Measurements from ENCODE around the gene TTI1.

DNA sequence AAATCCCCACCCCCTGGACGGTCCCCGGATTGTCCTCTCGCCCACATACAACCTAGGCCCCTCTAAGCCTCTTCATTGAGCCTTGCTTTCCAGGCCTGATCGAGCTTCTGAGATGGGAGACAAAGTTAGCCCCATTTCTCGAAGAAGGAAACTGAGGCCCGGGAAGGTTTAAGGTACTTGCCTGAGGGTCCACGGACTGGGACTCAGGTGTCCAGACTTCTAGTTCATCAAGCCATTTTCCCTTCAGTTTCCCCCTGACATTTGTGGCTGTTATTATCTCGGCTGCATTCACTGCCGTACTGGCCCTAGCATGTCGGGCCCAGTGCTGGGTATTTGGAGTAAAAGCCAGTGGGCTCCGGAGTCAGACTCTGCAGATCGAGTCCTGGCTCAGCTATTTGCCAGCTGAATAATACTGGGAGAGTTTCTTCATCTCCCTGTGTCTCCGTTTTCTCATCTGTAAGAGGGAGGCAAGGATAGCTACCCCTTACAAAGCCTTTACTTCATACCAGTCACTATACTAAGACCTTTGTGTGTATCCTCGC is 923 bp upstream of the TTI1 start:
- TF ChIP-seq POLR2A (IDR thresholded peaks at IDR 0.05), result no peak
- TF ChIP-seq, protein P1, sequence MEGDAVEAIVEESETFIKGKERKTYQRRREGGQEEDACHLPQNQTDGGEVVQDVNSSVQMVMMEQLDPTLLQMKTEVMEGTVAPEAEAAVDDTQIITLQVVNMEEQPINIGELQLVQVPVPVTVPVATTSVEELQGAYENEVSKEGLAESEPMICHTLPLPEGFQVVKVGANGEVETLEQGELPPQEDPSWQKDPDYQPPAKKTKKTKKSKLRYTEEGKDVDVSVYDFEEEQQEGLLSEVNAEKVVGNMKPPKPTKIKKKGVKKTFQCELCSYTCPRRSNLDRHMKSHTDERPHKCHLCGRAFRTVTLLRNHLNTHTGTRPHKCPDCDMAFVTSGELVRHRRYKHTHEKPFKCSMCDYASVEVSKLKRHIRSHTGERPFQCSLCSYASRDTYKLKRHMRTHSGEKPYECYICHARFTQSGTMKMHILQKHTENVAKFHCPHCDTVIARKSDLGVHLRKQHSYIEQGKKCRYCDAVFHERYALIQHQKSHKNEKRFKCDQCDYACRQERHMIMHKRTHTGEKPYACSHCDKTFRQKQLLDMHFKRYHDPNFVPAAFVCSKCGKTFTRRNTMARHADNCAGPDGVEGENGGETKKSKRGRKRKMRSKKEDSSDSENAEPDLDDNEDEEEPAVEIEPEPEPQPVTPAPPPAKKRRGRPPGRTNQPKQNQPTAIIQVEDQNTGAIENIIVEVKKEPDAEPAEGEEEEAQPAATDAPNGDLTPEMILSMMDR (IDR thresholded peaks at IDR 0.05), result no peak

All from tibial nerve (tissue), 3 donors.